HepG2 (cell line): ENCODE results near the gene PCP4L1. TPM values are rescaled to one million over a fixed set of nuclear protein-coding genes. Genes with fewer than 3 reads are reported as not detected.

ENCODE experiments used
- ATF7-NPFF ChIP-seq: sonication (generic); formaldehyde crosslinking; IDR thresholded peaks from 2 replicates; pipeline ENCODE4 v1.8.1; 2023; ENCODE audit warnings: mild to moderate bottlenecking, low read depth, missing genetic modification reagents, moderate library complexity
- CAMTA2 ChIP-seq: sonication (generic); formaldehyde crosslinking; IDR thresholded peaks from 2 replicates; pipeline ENCODE4 v1.4.0; 2020; ENCODE audit warnings: mild to moderate bottlenecking, missing genetic modification reagents, borderline replicate concordance
- CREB1 ChIP-seq, 2 experiments: fragments of 450-650 bp in 1 of 2; IDR thresholded peaks; 2 replicates each; pipeline ENCODE4 v1.6.1; 2016 to 2017; ENCODE audit warnings: control low read depth in 1 of 2, mild to moderate bottlenecking in 1 of 2, missing compliant biosample characterization in 1 of 2, missing genetic modification characterization in 1 of 2
- HDAC2 ChIP-seq: sonication (generic); formaldehyde crosslinking; IDR thresholded peaks from 2 replicates; pipeline ENCODE4 v1.4.0; 2020; ENCODE audit warnings: missing genetic modification reagents
- KDM5A ChIP-seq: fragments of 200-600 bp; sonication (generic); IDR thresholded peaks from 2 replicates; pipeline ENCODE4 v1.7.0; 2018; ENCODE audit warnings: antibody characterized with exemption, mild to moderate bottlenecking, low read length, borderline replicate concordance
- MTA3 ChIP-seq: sonication (generic); formaldehyde crosslinking; IDR thresholded peaks from 2 replicates; pipeline ENCODE4 v1.4.0; 2020; ENCODE audit warnings: missing genetic modification reagents
- NR2C2 ChIP-seq: sonication (generic); formaldehyde crosslinking; IDR thresholded peaks from 2 replicates; pipeline ENCODE4 v1.4.0; 2020; ENCODE audit warnings: missing genetic modification reagents, mild to moderate bottlenecking, moderate library complexity, borderline replicate concordance
- PHF5A ChIP-seq: IDR thresholded peaks from one replicate; pipeline ENCODE4 v1.6.1; 2018; ENCODE audit warnings: low read depth, missing genetic modification reagents; ENCODE audit not compliant: unreplicated experiment
- RARA ChIP-seq: IDR thresholded peaks from 2 replicates; pipeline ENCODE4 v1.6.1; 2016; ENCODE audit warnings: missing genetic modification reagents, missing compliant biosample characterization
- SKI ChIP-seq: fragments of 450-650 bp; IDR thresholded peaks from one replicate; pipeline ENCODE4 v1.6.1; 2018; ENCODE audit warnings: mild to moderate bottlenecking; ENCODE audit not compliant: partially characterized antibody
- SP1 ChIP-seq, 2 experiments: fragments of 450-650 bp in 1 of 2; sonication (generic) in 1 of 2; formaldehyde crosslinking in 1 of 2; IDR thresholded peaks; 2 replicates each; pipeline versions ENCODE4 v1.4.0 to v1.6.1; 2016 to 2020; ENCODE audit warnings: missing genetic modification reagents in 1 of 2
- SPEN ChIP-seq: sonication (generic); formaldehyde crosslinking; IDR thresholded peaks from 2 replicates; pipeline ENCODE4 v1.5.1; 2020; ENCODE audit warnings: low read depth, mild to moderate bottlenecking, missing genetic modification reagents
- TARDBP ChIP-seq: sonication (generic); formaldehyde crosslinking; IDR thresholded peaks from 2 replicates; pipeline ENCODE4 v1.8.0; 2022; ENCODE audit warnings: mild to moderate bottlenecking, missing genetic modification reagents
- WIZ ChIP-seq: sonication (generic); formaldehyde crosslinking; IDR thresholded peaks from 2 replicates; pipeline ENCODE4 v1.5.1; 2020; ENCODE audit warnings: mild to moderate bottlenecking, missing genetic modification reagents
- ZMAT3 ChIP-seq: sonication (generic); formaldehyde crosslinking; conservative IDR thresholded peaks from 2 replicates; pipeline ENCODE4 v1.7.0; 2021; ENCODE audit warnings: missing genetic modification reagents
- ZNF331 ChIP-seq: sonication (generic); formaldehyde crosslinking; IDR thresholded peaks from 2 replicates; pipeline ENCODE4 v1.4.0; 2020; ENCODE audit warnings: missing genetic modification reagents
- ZNF746 ChIP-seq: sonication (generic); formaldehyde crosslinking; IDR thresholded peaks from 2 replicates; pipeline ENCODE4 v1.8.0; 2022; ENCODE audit warnings: mild to moderate bottlenecking, missing genetic modification reagents
- ZSCAN9 ChIP-seq: IDR thresholded peaks from 2 replicates; pipeline ENCODE4 v1.6.1; 2016; ENCODE audit warnings: borderline replicate concordance
- polyA plus RNA-seq, 8 experiments: library from polyadenylated mRNA; depleted of rRNA in 3 of 8; stranded (reverse) in 7 of 8; unstranded in 1 of 8; fragments of >200 nt; fragmentation: Illumina TruSeq in 4 of 8; extraction: Trizol in 4 of 8; gene quantifications; 2 replicates each; pipeline versions ENCODE4 v1.2.1 to v1.2.3, GENCODE V29; 2011 to 2016; ENCODE audit warnings: low read depth in 4 of 8, missing spikeins in 1 of 8, mixed read lengths in 1 of 8; ENCODE audit not compliant: insufficient read depth in 1 of 8
- total RNA-seq, 5 experiments: library from RNA; depleted of rRNA; stranded (reverse); fragments of >200 nt; fragmentation: Illumina TruSeq; extraction: Trizol; gene quantifications; 2 replicates each; pipeline ENCODE4 v1.2.3, GENCODE V29; 2016; ENCODE audit warnings: low read depth in 1 of 5
- TF ChIP-seq, protein P1 (sequence below): sonication (generic); formaldehyde crosslinking; conservative IDR thresholded peaks from 2 replicates; pipeline ENCODE4 v1.4.0; 2020; ENCODE audit warnings: missing genetic modification reagents
- TF ChIP-seq, protein P2 (sequence below): sonication (generic); formaldehyde crosslinking; IDR thresholded peaks from 2 replicates; pipeline ENCODE4 v1.4.0; 2020; ENCODE audit warnings: missing genetic modification reagents, borderline replicate concordance
- TF ChIP-seq, protein P3 (sequence below), 2 experiments: fragments of 450-650 bp in 1 of 2; sonication (generic) in 1 of 2; formaldehyde crosslinking; IDR thresholded peaks; 2 replicates each; pipeline versions ENCODE4 v1.5.0 to v1.8.0; 2020 to 2022; ENCODE audit warnings: mild to moderate bottlenecking in 1 of 2, missing genetic modification reagents in 1 of 2
- TF ChIP-seq, protein P4 (sequence below): sonication (generic); formaldehyde crosslinking; IDR thresholded peaks from 2 replicates; pipeline ENCODE4 v1.9.0; 2021; ENCODE audit warnings: missing genetic modification reagents, borderline replicate concordance

PCP4L1 gene
- total and polyA plus RNA-seq, 2 of the 13 experiments (the other 11 are each of a cell fraction or from before 2014, with no cell fraction given) = 0.28 TPM; not detected in 1

DNA sequence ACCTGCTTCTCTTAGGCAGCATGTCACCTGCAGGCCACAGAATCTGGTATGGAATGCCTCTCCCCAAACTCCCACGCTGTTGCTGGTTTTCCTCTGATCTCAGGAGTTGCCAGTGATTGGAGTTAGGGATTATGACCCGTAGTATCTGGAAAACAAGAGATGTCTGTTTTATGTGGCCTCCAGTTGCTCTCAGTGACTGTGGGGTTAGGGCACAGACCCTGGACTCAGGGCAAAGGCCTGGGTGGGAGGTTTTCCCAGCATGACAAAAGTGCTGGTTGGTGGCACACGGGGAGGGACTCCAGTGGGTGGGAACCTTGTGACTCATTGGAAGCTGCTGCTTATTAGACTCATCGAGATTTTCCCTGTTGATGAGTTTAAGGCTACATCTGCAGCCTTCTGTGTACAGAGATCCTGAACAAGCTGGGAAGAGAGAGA lies 20.5 kb upstream of the PCP4L1 start, which contains the start of gene NR1I3 (continued):
- TF ChIP-seq, protein P1, sequence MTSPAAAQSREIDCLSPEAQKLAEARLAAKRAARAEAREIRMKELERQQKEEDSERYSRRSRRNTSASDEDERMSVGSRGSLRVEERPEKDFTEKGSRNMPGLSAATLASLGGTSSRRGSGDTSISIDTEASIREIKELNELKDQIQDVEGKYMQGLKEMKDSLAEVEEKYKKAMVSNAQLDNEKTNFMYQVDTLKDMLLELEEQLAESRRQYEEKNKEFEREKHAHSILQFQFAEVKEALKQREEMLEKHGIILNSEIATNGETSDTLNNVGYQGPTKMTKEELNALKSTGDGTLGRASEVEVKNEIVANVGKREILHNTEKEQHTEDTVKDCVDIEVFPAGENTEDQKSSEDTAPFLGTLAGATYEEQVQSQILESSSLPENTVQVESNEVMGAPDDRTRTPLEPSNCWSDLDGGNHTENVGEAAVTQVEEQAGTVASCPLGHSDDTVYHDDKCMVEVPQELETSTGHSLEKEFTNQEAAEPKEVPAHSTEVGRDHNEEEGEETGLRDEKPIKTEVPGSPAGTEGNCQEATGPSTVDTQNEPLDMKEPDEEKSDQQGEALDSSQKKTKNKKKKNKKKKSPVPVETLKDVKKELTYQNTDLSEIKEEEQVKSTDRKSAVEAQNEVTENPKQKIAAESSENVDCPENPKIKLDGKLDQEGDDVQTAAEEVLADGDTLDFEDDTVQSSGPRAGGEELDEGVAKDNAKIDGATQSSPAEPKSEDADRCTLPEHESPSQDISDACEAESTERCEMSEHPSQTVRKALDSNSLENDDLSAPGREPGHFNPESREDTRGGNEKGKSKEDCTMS (CRISPR knock-in tag) = no peak
- TF ChIP-seq SKI = peak; percentile 73
- peak; percentile 87; the same call in 1 of the 2 replicates for TF ChIP-seq SPEN (CRISPR knock-in tag)
- TF ChIP-seq ZSCAN9 (CRISPR knock-in tag) = no peak
- TF ChIP-seq NR2C2 (CRISPR knock-in tag) = peak; percentile 70; the same call in 1 of the 2 replicates
- TF ChIP-seq ZMAT3 (CRISPR knock-in tag) = 0 out of 2 replicates have a peak, but pooled peaks have one; percentile 41
- TF ChIP-seq ZNF746 = peak; percentile 87
- TF ChIP-seq, protein P2, sequence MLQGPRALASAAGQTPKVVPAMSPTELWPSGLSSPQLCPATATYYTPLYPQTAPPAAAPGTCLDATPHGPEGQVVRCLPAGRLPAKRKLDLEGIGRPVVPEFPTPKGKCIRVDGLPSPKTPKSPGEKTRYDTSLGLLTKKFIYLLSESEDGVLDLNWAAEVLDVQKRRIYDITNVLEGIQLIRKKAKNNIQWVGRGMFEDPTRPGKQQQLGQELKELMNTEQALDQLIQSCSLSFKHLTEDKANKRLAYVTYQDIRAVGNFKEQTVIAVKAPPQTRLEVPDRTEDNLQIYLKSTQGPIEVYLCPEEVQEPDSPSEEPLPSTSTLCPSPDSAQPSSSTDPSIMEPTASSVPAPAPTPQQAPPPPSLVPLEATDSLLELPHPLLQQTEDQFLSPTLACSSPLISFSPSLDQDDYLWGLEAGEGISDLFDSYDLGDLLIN = no peak
- TF ChIP-seq CAMTA2 (CRISPR knock-in tag) = no peak
- TF ChIP-seq ATF7-NPFF (CRISPR knock-in tag) = no peak
- TF ChIP-seq, protein P3, sequence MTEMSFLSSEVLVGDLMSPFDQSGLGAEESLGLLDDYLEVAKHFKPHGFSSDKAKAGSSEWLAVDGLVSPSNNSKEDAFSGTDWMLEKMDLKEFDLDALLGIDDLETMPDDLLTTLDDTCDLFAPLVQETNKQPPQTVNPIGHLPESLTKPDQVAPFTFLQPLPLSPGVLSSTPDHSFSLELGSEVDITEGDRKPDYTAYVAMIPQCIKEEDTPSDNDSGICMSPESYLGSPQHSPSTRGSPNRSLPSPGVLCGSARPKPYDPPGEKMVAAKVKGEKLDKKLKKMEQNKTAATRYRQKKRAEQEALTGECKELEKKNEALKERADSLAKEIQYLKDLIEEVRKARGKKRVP (CRISPR knock-in tag; IDR thresholded peaks at IDR 0.05) = no peak
- peak; percentile 47; the same call in 1 of the 2 replicates for TF ChIP-seq ZNF331 (CRISPR knock-in tag)
- TF ChIP-seq, protein P4, sequence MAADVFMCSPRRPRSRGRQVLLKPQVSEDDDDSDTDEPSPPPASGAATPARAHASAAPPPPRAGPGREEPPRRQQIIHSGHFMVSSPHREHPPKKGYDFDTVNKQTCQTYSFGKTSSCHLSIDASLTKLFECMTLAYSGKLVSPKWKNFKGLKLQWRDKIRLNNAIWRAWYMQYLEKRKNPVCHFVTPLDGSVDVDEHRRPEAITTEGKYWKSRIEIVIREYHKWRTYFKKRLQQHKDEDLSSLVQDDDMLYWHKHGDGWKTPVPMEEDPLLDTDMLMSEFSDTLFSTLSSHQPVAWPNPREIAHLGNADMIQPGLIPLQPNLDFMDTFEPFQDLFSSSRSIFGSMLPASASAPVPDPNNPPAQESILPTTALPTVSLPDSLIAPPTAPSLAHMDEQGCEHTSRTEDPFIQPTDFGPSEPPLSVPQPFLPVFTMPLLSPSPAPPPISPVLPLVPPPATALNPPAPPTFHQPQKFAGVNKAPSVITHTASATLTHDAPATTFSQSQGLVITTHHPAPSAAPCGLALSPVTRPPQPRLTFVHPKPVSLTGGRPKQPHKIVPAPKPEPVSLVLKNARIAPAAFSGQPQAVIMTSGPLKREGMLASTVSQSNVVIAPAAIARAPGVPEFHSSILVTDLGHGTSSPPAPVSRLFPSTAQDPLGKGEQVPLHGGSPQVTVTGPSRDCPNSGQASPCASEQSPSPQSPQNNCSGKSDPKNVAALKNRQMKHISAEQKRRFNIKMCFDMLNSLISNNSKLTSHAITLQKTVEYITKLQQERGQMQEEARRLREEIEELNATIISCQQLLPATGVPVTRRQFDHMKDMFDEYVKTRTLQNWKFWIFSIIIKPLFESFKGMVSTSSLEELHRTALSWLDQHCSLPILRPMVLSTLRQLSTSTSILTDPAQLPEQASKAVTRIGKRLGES (CRISPR knock-in tag) = no peak
- TF ChIP-seq CREB1 (IDR thresholded peaks at IDR 0.05) = no peak
- peak; percentile 85 for TF ChIP-seq CREB1 (CRISPR knock-in tag; IDR thresholded peaks at IDR 0.05)
- peak; percentile 77; the same call in 1 of the 2 replicates for TF ChIP-seq TARDBP (CRISPR knock-in tag)
- TF ChIP-seq PHF5A = peak; percentile 40
- peak; percentile 74; the same call in 1 of the 2 replicates for TF ChIP-seq HDAC2
- TF ChIP-seq KDM5A = no peak
- TF ChIP-seq RARA (CRISPR knock-in tag) = peak; percentile 97
- TF ChIP-seq MTA3 (CRISPR knock-in tag) = no peak
- TF ChIP-seq SP1 (IDR thresholded peaks at IDR 0.05) = no peak
- no peak for TF ChIP-seq SP1 (CRISPR knock-in tag; IDR thresholded peaks at IDR 0.05)
- TF ChIP-seq WIZ (CRISPR knock-in tag) = no peak
